ENCODE measurements around the gene TMEM184A. TPM values are rescaled to one million over a fixed set of nuclear protein-coding genes. Genes with fewer than 3 reads are reported as not detected.

Gene TMEM184A
- total and polyA plus RNA-seq, 2 of the 8 experiments (the other 6 are each of a cell fraction or from before 2014, with no cell fraction given): 1.8 to 2.1 TPM

DNA sequence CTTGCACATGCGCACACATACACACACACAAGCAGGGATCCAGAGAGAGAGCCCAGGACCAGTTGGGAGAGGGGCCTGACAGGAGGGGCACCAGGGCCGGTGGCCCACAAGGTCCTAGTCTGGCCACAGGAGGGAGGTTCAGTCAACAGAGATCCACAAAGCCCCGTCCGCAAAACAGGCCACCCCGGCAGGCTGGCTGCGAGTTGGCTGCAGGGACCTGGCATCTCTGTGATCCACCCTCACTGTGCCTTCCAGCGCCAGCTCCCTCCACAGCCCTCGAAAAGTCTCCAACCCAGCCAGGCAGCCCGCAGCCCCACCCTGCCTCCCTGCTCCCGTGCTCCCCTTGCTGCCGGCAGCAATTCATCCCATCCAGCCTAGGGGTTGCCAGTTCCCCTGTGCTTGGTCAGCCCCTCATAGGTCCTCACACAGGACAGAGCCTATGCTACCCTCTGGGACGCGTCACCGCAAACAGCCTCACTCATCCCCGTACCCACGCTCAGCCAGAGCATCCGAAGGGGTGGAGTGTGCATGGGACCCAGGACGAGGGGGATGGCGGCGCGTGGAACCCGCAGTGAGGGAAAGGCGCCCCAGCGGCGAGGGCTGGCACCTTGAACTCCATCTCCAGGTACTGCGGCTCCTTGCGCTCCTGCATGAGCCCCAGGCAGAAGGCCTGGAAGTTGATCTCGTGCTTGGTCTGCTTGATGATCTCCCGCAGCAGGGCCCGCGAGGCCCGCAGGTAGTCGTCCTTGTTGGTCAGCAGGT, 59.3 kb downstream of the TMEM184A start:
- peaks cover 8 to 79% (median 43%) of the 10 kb centered on the region in 4 experiments; a peak in 6 of 8 replicates for H3K36me3 ChIP-seq (ENCODE audit: control insufficient read depth in 2 of 4, insufficient read depth in 4 of 4, low read length in 3 of 4)
- H2BK20ac ChIP-seq (ENCODE audit: low read length): no peak overlapping the region
- POLR2A ChIA-PET (ENCODE audit: partially characterized antibody): interaction anchor here (1.3 to 1.4 kb wide), 2 partner anchors 17 to 25 kb away, joined by 3 to 4 read pairs; no protein-coding TSS in a partner anchor
- TF ChIP-seq GTF2F1 (IDR thresholded peaks at IDR 0.05; ENCODE audit: borderline replicate concordance, low read depth, low read length): no peak
- TF ChIP-seq BRCA1 (IDR thresholded peaks at IDR 0.05; ENCODE audit: low read depth, low read length): no peak
- TF ChIP-seq RFX5 (IDR thresholded peaks at IDR 0.05; ENCODE audit: borderline replicate concordance, low read depth, low read length): no peak
- TF ChIP-seq EGR1 (IDR thresholded peaks at IDR 0.05; ENCODE audit: borderline replicate concordance, low read depth, low read length): no peak
- TF ChIP-seq, protein P1, sequence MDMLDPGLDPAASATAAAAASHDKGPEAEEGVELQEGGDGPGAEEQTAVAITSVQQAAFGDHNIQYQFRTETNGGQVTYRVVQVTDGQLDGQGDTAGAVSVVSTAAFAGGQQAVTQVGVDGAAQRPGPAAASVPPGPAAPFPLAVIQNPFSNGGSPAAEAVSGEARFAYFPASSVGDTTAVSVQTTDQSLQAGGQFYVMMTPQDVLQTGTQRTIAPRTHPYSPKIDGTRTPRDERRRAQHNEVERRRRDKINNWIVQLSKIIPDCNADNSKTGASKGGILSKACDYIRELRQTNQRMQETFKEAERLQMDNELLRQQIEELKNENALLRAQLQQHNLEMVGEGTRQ (IDR thresholded peaks at IDR 0.05; ENCODE audit: low read length): no peak
- TF ChIP-seq, protein P2, sequence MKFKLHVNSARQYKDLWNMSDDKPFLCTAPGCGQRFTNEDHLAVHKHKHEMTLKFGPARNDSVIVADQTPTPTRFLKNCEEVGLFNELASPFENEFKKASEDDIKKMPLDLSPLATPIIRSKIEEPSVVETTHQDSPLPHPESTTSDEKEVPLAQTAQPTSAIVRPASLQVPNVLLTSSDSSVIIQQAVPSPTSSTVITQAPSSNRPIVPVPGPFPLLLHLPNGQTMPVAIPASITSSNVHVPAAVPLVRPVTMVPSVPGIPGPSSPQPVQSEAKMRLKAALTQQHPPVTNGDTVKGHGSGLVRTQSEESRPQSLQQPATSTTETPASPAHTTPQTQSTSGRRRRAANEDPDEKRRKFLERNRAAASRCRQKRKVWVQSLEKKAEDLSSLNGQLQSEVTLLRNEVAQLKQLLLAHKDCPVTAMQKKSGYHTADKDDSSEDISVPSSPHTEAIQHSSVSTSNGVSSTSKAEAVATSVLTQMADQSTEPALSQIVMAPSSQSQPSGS (IDR thresholded peaks at IDR 0.05; ENCODE audit: low read length): no peak
- TF ChIP-seq, protein P3, sequence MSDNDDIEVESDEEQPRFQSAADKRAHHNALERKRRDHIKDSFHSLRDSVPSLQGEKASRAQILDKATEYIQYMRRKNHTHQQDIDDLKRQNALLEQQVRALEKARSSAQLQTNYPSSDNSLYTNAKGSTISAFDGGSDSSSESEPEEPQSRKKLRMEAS (IDR thresholded peaks at IDR 0.05): no peak
- TF ChIP-seq SIN3A (conservative IDR thresholded peaks at IDR 0.05 in 1 of 2, IDR thresholded peaks at IDR 0.05 in 1 of 2; ENCODE audit: low read depth in 1 of 2, low read length in 2 of 2): no peak

More for the DNA sequence above, 59.3 kb downstream of the TMEM184A start:
- Histone ChIP-seq H3K56ac (replicated peaks; ENCODE audit: insufficient read length, low read depth, low read length) (no peak overlapping the region), H3K79me2 (ENCODE audit: control insufficient read depth in 1 of 2, insufficient read depth in 2 of 2, low read length in 2 of 2) (peaks cover 0 to 5% of the 10 kb centered on the region in 2 experiments; a peak in 1 of 4 replicates), H3K27me3 (replicated peaks in 1 of 4; ENCODE audit: control insufficient read depth in 3 of 4, extremely low read depth in 1 of 4, insufficient read depth in 3 of 4, low read length in 3 of 4) (no peaks in the 10 kb centered on the region), H4K5ac (ENCODE audit: insufficient read length, low read depth, low read length) (no peak overlapping the region), H3K23ac (ENCODE audit: insufficient read length) (no peak overlapping the region), H3K4ac (replicated peaks; ENCODE audit: insufficient read length, low read depth, low read length) (no peak overlapping the region), H3K79me1 (ENCODE audit: low read depth, low read length) (peaks cover 3% of the 10 kb centered on the region; the same call in 1 of the 2 replicates), H2BK120ac (replicated peaks; ENCODE audit: low read depth, low read length) (no peak overlapping the region), H3K9ac (replicated peaks in 1 of 4; ENCODE audit: extremely low read depth in 1 of 4, low read depth in 3 of 4, low read length in 3 of 4) (no peak overlapping the region), H4K20me1 (replicated peaks in 1 of 2; ENCODE audit: control insufficient read depth in 1 of 2, insufficient read depth in 2 of 2, low read length in 2 of 2) (peaks cover 10 to 11% of the 10 kb centered on the region in 2 experiments), H4K8ac (ENCODE audit: extremely low read depth, insufficient read depth, low read length) (no peak overlapping the region), H3K14ac (ENCODE audit: insufficient read length) (no peak overlapping the region), H3K18ac (ENCODE audit: extremely low read depth, low read length) (no peak overlapping the region), H2AFZ (ENCODE audit: low read length) (no peak overlapping the region), H3K27ac (ENCODE audit: low read depth, low read length) (no peak overlapping the region), H2BK12ac (ENCODE audit: low read depth, low read length) (no peak overlapping the region), H3K4me1 (replicated peaks in 1 of 4; ENCODE audit: control insufficient read depth in 3 of 4, insufficient read depth in 4 of 4, low read length in 3 of 4) (no peaks in the 10 kb centered on the region), H2BK5ac (ENCODE audit: low read depth, low read length) (no peak overlapping the region), H2BK15ac (ENCODE audit: low read length) (no peak overlapping the region), H3K4me2 (ENCODE audit: insufficient read depth in 1 of 2, low read depth in 2 of 2, low read length in 2 of 2) (no peak overlapping the region), H2AK5ac (ENCODE audit: low read depth, low read length) (no peak overlapping the region), H3K9me3 (ENCODE audit: insufficient read depth in 2 of 2, low read depth in 1 of 2, low read length in 1 of 2) (no peaks in the 10 kb centered on the region), H3K4me3 (ENCODE audit: extremely low read depth in 1 of 4, insufficient read depth in 2 of 4, low read depth in 3 of 4, low read length in 4 of 4) (no peak overlapping the region), H4K91ac (replicated peaks; ENCODE audit: insufficient read length, low read length) (no peak overlapping the region), H3K23me2 (ENCODE audit: low read depth, low read length) (no peaks in the 10 kb centered on the region)
- CTCF ChIA-PET (ENCODE audit: partially characterized antibody): interaction anchor here (2.3 kb wide), 1 partner anchor 22 kb away, joined by 8 read pairs; no protein-coding TSS in a partner anchor
- DNase-seq (ENCODE audit: low read depth in 1 of 2, low spot score in 2 of 2) (no peak), FAIRE-seq (no peak)
- 93% methylated on average over 29 of the region's 33 CpGs; no CpG with 5 or more reads in 1 of the 2 experiments for WGBS, 2 experiments (ENCODE audit: extremely low coverage in 1 of 2, insufficient coverage in 1 of 2, insufficient read length in 1 of 2, insufficient replicate concordance in 2 of 2, low coverage in 1 of 2, low lambda C conversion rate in 2 of 2, missing lambda C conversion rate in 1 of 2)
